C4-2B (cell line): Measurements from ENCODE around the gene BAG1.

Source experiments
- ZFX ChIP-seq: fragments of 450-650 bp; IDR thresholded peaks from 2 replicates; pipeline ENCODE4 v1.6.1; 2017
- TF ChIP-seq, protein P1 (sequence below): fragments of 450-650 bp; conservative IDR thresholded peaks from 2 replicates; pipeline ENCODE4 v1.5.1; 2017; ENCODE audit warnings: mild to moderate bottlenecking

DNA sequence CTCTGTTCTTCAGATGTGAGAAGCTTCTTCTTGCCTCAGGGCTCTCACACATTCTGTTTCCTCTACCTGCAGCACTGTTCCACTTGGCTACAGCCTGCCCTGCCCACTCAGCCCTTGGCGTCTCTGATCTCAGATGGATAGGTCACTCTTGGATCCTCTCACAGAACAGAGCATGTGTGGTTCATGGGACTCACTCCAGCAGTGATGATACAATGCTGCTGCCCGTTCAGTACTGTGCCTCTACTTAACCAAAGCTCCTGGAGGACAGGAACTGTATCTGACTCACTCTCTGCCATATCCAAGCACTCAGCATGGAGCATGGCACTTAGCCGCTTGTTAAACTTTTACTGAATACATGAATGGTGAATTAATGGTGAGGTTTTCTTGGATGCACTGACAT lies 27.9 kb downstream of the BAG1 start:
- TF ChIP-seq, protein P1, sequence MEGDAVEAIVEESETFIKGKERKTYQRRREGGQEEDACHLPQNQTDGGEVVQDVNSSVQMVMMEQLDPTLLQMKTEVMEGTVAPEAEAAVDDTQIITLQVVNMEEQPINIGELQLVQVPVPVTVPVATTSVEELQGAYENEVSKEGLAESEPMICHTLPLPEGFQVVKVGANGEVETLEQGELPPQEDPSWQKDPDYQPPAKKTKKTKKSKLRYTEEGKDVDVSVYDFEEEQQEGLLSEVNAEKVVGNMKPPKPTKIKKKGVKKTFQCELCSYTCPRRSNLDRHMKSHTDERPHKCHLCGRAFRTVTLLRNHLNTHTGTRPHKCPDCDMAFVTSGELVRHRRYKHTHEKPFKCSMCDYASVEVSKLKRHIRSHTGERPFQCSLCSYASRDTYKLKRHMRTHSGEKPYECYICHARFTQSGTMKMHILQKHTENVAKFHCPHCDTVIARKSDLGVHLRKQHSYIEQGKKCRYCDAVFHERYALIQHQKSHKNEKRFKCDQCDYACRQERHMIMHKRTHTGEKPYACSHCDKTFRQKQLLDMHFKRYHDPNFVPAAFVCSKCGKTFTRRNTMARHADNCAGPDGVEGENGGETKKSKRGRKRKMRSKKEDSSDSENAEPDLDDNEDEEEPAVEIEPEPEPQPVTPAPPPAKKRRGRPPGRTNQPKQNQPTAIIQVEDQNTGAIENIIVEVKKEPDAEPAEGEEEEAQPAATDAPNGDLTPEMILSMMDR: no peak
- no peak for TF ChIP-seq ZFX
